Activated naive CD4-positive, alpha-beta T cell treated with anti-CD3 and anti-CD28 coated beads, Interleukin-2, amount 10 ng/mL, durations not matched to agents 7 days and 5 days (primary cell): Measurements from ENCODE around the gene MX1.

Source experiments
- CTCF ChIA-PET: fragments of 350-600 bp; sonication (Branson Sonifier 250); formaldehyde crosslinking; loops from one replicate; lab custom pipeline; 2021; ENCODE audit warnings: antibody characterized with exemption; lab: Charles Lee
- DNase-seq: peaks from one replicate; pipeline ENCODE4 v3.0.0-alpha.2; 2020
- H3K27ac Mint-ChIP-seq: one replicate; pipeline ENCODE4 v1.8.0; 2021; ENCODE audit warnings: mild to moderate bottlenecking, moderate library complexity, mixed read lengths
- H3K27me3 Mint-ChIP-seq: one replicate; pipeline ENCODE4 v1.8.0; 2021; ENCODE audit warnings: mild to moderate bottlenecking, mixed read lengths
- H3K36me3 Mint-ChIP-seq: one replicate; pipeline ENCODE4 v1.8.0; 2021; ENCODE audit warnings: mixed read lengths
- H3K4me1 Mint-ChIP-seq: one replicate; pipeline ENCODE4 v1.8.0; 2021; ENCODE audit warnings: mixed read lengths
- H3K4me3 Mint-ChIP-seq: one replicate; pipeline ENCODE4 v1.8.0; 2021; ENCODE audit warnings: mild to moderate bottlenecking, moderate library complexity, mixed read lengths
- H3K9me3 Mint-ChIP-seq: one replicate; pipeline ENCODE4 v1.8.0; 2021; ENCODE audit warnings: mixed read lengths

Gene MX1

DNA sequence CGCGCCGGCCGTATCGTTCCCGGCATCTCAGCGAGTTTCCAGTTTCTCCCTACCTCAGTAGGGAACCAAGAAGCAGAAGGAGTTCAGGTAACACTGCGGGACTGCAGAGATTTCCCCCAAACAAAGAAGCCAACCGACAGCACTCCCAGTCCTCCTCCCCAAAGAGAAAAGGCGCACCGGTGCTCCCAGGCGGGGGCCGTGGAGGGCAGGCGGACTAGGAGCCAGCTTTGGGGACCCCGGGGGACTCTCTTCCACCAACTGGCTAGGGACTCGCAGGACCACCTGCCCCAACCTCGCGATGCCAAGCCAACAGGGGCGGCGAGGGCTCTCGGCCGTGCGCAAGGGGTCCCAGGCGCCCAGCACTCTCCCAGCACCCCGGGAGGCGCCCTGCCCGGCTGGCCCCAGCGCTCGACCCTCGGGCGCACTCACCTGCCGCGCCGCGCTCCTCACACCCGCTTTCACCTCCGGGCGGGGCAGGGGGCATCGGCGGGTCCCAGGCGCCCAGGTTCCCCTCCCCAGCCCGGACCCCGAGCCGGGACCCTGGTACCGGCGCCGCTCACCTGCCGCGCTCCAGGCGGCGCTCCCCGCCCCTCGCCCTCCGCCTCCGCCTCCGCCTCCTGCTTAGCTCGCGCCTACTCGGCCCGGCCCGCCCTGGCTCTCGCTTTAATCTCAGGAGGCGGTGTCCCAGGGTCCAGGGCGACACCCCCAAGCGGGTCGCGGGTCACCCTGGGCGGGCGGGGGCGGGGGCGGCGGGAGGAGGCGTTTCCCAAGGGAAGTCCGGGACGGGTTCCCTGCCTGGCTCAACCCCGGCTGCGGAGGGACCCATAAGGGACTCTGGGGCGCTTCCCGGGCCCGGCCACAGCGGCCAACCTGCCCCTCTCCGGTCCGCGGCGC lies 81.7 kb downstream of the MX1 start, which contains the start of gene TMPRSS2:
TSS of gene TMPRSS2 (minus strand) at position 638 of the 894 bp plus-strand sequence. CDS start 10,025 bp downstream, outside the sequence.
- peaks cover 6% of the 10 kb centered on the region for H3K4me1 Mint-ChIP-seq
- H3K27me3 Mint-ChIP-seq: peaks cover 79% of the 10 kb centered on the region
- no peaks in the 10 kb centered on the region for H3K9me3 Mint-ChIP-seq
- CTCF ChIA-PET: no interaction called here
- DNase-seq: no peak
- H3K4me3 Mint-ChIP-seq: no peak within 1 kb of the TSS
- H3K27ac Mint-ChIP-seq: no peak within 1 kb of the TSS
- no peaks in the 10 kb centered on the region for H3K36me3 Mint-ChIP-seq

GRCh38 chr21:41508415-41509144 lies 82.5 kb downstream of the MX1 start:
- Mint-ChIP-seq H3K9me3 (no peaks in the 10 kb centered on the region), H3K36me3 (no peaks in the 10 kb centered on the region), H3K27me3 (peaks cover 78% of the 10 kb centered on the region), H3K27ac (no peak overlapping the region), H3K4me3 (no peak overlapping the region), H3K4me1 (peaks cover 6% of the 10 kb centered on the region)
- no peak for DNase-seq
- CTCF ChIA-PET: no interaction called here
